Thyroid gland (tissue), 4 donors: Measurements from ENCODE around the gene TTC3. TPM values are rescaled to one million over a fixed set of nuclear protein-coding genes. Genes with fewer than 3 reads are reported as not detected.
A peak's percentile ranks its signal among the peaks of the same experiment; 100 is the strongest.

Experiments used
- DNase-seq, 2 donors: peaks; one replicate each; pipeline ENCODE4 v3.0.0-alpha.2; 2019
- H3K27ac ChIP-seq, 3 donors: fragments of 200-600 bp; sonication (generic); 1 replicate in 2 of 3; 2 replicates in 1 of 3; pipeline ENCODE4 v1.5.1; 2016 to 2019; ENCODE audit warnings: mild to moderate bottlenecking in 1 of 3, moderate library complexity in 1 of 3
- H3K27me3 ChIP-seq: fragments of 200-600 bp; sonication (generic); one replicate; pipeline ENCODE4 v1.5.1; 2019
- H3K36me3 ChIP-seq, 2 donors: fragments of 200-600 bp; sonication (generic); one replicate each; pipeline ENCODE4 v1.5.1; 2016 to 2019
- H3K4me1 ChIP-seq, 2 donors: fragments of 200-600 bp; sonication (generic); one replicate each; pipeline ENCODE4 v1.5.1; 2017 to 2019
- H3K4me3 ChIP-seq, 3 donors: fragments of 200-600 bp; sonication (generic); replicated peaks in 1 of 3; 1 replicate in 2 of 3; 2 replicates in 1 of 3; pipeline ENCODE4 v1.5.1; 2016; ENCODE audit warnings: mild to moderate bottlenecking in 1 of 3
- H3K9me3 ChIP-seq: fragments of 200-600 bp; sonication (generic); one replicate; pipeline ENCODE4 v1.5.1; 2017
- POLR2A ChIP-seq, 2 donors: fragments of 450-650 bp; IDR thresholded peaks; one replicate each; pipeline ENCODE4 v1.6.1; 2017; ENCODE audit warnings: antibody characterized with exemption in 2 of 2, mild to moderate bottlenecking in 2 of 2, moderate library complexity in 1 of 2
- WGBS, 2 donors: methylation state at CpG; one replicate each; pipeline ENCODE4 v1.1.5; 2017; 5-methylcytosine and 5-hydroxymethylcytosine counted together
- intact Hi-C: fragments of 100-400 bp; cut with DNase I; formaldehyde crosslinking; loops from one replicate; pipeline ENCODE4 v1.15.1; 2023
- total RNA-seq, 4 donors: library from RNA; depleted of rRNA; stranded (reverse); fragments of >200 nt; gene quantifications; one replicate each; pipeline ENCODE4 v1.2.3, GENCODE V29; 2016
- TF ChIP-seq, protein P1 (sequence below), 6 experiments: fragments of 200-600 bp in 3 of 6; fragments of 450-650 bp in 3 of 6; sonication (generic) in 3 of 6; IDR thresholded peaks; one replicate each; pipeline ENCODE4 v1.5.1; 2016 to 2019; ENCODE audit warnings: antibody characterized with exemption in 6 of 6, mild to moderate bottlenecking in 2 of 6, inconsistent platforms in 1 of 6, moderate library complexity in 1 of 6

TTC3 gene
- total RNA-seq, 4 donors from 2014 or later = 206 to 286 (median 251) TPM

DNA sequence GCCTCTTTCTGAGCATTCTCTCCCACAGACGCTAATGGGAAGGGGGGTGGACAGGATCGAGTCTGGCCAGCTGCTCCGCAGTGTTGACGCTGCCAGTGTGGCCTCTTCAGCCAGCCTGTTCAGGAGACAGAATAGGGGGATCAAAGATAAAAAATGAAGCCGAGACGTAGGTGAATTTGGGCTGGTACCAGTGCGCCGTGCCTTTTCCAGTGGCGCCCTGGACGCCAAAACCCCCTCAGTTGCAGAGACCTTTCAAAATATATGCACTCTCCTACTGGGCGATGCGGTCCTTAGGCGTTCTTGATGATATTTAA lies 1.1 kb downstream of the TTC3 start:
- intact Hi-C loops = loop anchor here (5.0 to 10.0 kb wide), 2 partner anchors 89 to 193 kb away; partner anchors contain the start of gene VPS26C
- no peaks in the 10 kb centered on the region for H3K9me3 ChIP-seq
- no peaks in the 10 kb centered on the region for H3K27me3 ChIP-seq
- DNase-seq = no peak
- peaks cover 13 to 25% of the 10 kb centered on the region in 2 donors for H3K4me1 ChIP-seq
- TF ChIP-seq POLR2A (IDR thresholded peaks at IDR 0.05) = no peak
- TF ChIP-seq, protein P1, sequence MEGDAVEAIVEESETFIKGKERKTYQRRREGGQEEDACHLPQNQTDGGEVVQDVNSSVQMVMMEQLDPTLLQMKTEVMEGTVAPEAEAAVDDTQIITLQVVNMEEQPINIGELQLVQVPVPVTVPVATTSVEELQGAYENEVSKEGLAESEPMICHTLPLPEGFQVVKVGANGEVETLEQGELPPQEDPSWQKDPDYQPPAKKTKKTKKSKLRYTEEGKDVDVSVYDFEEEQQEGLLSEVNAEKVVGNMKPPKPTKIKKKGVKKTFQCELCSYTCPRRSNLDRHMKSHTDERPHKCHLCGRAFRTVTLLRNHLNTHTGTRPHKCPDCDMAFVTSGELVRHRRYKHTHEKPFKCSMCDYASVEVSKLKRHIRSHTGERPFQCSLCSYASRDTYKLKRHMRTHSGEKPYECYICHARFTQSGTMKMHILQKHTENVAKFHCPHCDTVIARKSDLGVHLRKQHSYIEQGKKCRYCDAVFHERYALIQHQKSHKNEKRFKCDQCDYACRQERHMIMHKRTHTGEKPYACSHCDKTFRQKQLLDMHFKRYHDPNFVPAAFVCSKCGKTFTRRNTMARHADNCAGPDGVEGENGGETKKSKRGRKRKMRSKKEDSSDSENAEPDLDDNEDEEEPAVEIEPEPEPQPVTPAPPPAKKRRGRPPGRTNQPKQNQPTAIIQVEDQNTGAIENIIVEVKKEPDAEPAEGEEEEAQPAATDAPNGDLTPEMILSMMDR (IDR thresholded peaks at IDR 0.05) = no peak
- H3K4me3 ChIP-seq = peak overlapping the region; percentile 20 to 81 (median 74)
- H3K27ac ChIP-seq = peak overlapping the region in 2 of 3 donors; percentile 99
- no peaks in the 10 kb centered on the region for H3K36me3 ChIP-seq
- WGBS, 2 donors = 5 to 8% methylated on average over 13 of the region's 13 CpGs

DNA sequence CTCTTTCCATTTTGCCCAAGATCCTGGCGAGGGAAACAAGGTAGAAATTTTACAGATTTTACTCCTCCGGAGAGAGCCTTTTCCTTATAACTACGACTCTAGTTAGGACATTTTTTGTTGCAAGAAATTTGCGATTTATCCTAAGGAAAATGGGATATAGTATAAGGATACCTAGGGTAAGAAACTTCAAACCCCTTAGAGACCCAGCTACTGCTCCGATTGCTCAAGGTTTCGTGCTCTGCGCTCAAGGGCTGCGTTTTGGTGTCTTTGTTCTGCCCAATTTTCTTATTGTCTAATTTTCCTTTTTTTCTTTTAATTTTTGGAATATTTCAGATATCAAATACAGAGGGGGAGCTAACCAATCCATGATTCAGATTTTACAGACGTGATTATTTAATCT lies 1.5 kb downstream of the TTC3 start:
- intact Hi-C loops = loop anchor here (5.0 to 10.0 kb wide), 2 partner anchors 90 to 193 kb away; partner anchors contain the start of gene VPS26C
- no peak for DNase-seq
- TF ChIP-seq, protein P1 (IDR thresholded peaks at IDR 0.05) = no peak
- Histone ChIP-seq H3K9me3 (no peaks in the 10 kb centered on the region), H3K36me3 (no peaks in the 10 kb centered on the region), H3K27me3 (no peaks in the 10 kb centered on the region), H3K27ac (peak overlapping the region in 1 of 3 donors; percentile 99), H3K4me1 (peaks cover 13 to 25% of the 10 kb centered on the region in 2 donors), H3K4me3 (peak overlapping the region in 2 of 3 donors; percentile 74 to 81)
- 45 to 54% methylated on average over 9 of the region's 9 CpGs for WGBS, 2 donors

DNA sequence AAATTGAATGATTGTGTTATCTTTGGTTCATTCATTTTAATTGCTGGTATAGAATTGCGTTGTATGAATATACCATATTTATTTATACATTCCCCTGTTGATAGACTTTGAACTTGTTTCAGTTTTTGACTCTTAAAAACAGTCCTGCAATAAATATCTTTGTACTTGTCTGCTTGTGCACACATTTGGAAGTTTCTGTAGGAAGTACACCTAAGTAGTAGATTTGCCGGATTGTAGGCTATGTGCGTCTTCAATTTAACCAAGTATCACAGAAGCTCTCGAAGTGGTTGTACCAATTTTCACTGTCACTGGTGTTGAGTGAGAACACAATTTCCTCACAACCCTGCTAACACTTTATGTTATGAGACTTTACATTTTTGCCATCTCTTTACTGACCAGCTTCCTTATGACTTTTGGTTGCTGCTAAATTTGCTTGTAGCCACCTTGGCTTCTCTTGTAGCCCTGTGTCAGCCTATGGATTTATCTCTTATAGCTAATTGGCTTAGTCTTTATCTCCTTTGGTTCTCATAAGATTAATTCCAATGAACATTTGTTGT lies 2.2 kb downstream of the TTC3 start:
- no peak for DNase-seq
- Histone ChIP-seq H3K27me3 (no peaks in the 10 kb centered on the region), H3K4me1 (peaks cover 13 to 25% of the 10 kb centered on the region in 2 donors), H3K36me3 (no peaks in the 10 kb centered on the region), H3K9me3 (no peaks in the 10 kb centered on the region), H3K27ac (no peak overlapping the region), H3K4me3 (peak overlapping the region in 1 of 3 donors; percentile 81)
- 94 to 97% methylated on average over 4 of the region's 4 CpGs for WGBS, 2 donors
- intact Hi-C loops = loop anchor here (5.0 to 10.0 kb wide), 2 partner anchors 90 to 292 kb away; partner anchors contain the start of gene DYRK1A
- no peak for TF ChIP-seq POLR2A (IDR thresholded peaks at IDR 0.05)
- TF ChIP-seq, protein P1 (IDR thresholded peaks at IDR 0.05) = no peak

DNA sequence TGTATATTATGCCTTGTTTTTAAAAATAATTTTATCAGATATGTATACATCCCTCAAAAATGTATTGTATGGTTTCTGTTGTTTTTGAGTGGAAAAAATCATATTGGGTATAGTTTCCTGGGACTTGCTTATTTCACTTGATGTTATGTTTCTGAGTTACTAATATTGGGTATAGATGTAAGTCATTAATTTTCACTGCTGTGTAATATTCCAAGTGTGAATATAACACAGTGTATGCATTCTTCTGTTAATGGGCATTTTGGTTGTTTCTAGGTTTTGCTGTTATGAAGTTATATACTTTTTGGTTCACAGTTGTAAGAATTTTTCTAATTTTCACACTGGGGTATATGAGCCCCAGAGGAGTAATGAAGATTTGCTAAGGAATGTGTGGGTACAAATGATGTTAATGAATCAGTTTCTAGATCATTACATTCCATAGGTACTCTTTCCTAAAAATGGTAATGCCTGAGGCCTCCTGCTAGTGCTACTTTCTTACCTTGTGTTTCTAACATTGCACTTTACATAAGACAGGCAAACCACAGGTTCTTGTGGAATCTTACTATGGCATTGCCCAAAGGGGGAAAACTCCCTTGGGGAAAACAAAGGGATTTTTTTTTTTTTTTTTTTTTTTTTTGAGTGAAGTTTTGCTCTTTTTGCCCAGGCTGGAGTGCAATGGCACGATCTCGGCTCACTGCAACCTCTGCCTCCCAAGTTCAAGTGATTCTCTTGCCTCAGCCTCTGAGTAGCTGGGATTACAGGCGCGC lies 3.2 kb downstream of the TTC3 start:
- intact Hi-C loops = loop anchor here (5.0 to 10.0 kb wide), 2 partner anchors 91 to 291 kb away; partner anchors contain the start of gene DYRK1A
- WGBS, 2 donors = 96 to 97% methylated on average over 4 of the region's 4 CpGs
- H3K9me3 ChIP-seq = no peaks in the 10 kb centered on the region
- no peaks in the 10 kb centered on the region for H3K36me3 ChIP-seq
- no peak for DNase-seq
- H3K27ac ChIP-seq = no peak overlapping the region
- TF ChIP-seq, protein P1 (IDR thresholded peaks at IDR 0.05) = no peak
- TF ChIP-seq POLR2A (IDR thresholded peaks at IDR 0.05) = no peak
- no peaks in the 10 kb centered on the region for H3K27me3 ChIP-seq
- H3K4me1 ChIP-seq = peaks cover 13 to 20% of the 10 kb centered on the region in 2 donors
- no peak overlapping the region for H3K4me3 ChIP-seq

DNA sequence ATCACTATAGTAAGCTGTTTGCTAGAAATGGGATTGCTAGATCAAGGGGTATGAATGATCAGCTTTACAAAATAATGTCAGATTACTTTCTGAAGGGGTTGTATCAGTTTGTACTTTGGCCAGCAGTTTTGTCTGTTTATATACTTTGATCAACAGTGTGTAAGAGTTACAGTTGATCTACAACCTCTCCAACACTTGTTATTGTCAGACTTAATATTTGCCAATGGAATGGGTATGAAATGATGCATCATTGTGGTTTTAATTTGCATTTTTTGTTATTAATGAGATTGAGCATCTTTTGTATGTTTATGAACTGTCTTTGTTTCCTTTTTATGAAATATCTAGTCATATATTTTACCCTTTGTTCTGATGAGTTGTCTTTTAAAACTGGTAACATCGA lies 4.3 kb downstream of the TTC3 start:
- Histone ChIP-seq H3K4me3 (no peak overlapping the region), H3K27ac (no peak overlapping the region), H3K36me3 (no peaks in the 10 kb centered on the region), H3K9me3 (no peaks in the 10 kb centered on the region), H3K4me1 (peaks cover 11% of the 10 kb centered on the region in 2 donors), H3K27me3 (no peaks in the 10 kb centered on the region)
- DNase-seq = no peak
- TF ChIP-seq, protein P1 (IDR thresholded peaks at IDR 0.05) = no peak
- no peak for TF ChIP-seq POLR2A (IDR thresholded peaks at IDR 0.05)
- intact Hi-C loops = loop anchor here (5.0 to 10.0 kb wide), 2 partner anchors 93 to 290 kb away; partner anchors contain the start of gene DYRK1A
- 90% methylated on average over 1 of the region's 1 CpG for WGBS, 2 donors
